Activated CD4-positive, CD25-positive, alpha-beta regulatory T cell treated with anti-CD3 and anti-CD28 coated beads, Interleukin-2, amount 50 U/mL, for 16 hours (primary cell): Measurements from ENCODE around the gene PLA2G5.

Source experiments
- DNase-seq: peaks from one replicate; pipeline ENCODE4 v3.0.0-alpha.2; 2020; ENCODE audit warnings: low read depth, low spot score

Gene PLA2G5

GRCh38 chr1:20068722-20069121 lies 1.3 kb upstream of the PLA2G5 start:
- no peak for DNase-seq

- DNase-seq: no peak
These were observed 363 bp downstream of the PLA2G5 start for GRCh38 chr1:20070357-20070756.

DNA sequence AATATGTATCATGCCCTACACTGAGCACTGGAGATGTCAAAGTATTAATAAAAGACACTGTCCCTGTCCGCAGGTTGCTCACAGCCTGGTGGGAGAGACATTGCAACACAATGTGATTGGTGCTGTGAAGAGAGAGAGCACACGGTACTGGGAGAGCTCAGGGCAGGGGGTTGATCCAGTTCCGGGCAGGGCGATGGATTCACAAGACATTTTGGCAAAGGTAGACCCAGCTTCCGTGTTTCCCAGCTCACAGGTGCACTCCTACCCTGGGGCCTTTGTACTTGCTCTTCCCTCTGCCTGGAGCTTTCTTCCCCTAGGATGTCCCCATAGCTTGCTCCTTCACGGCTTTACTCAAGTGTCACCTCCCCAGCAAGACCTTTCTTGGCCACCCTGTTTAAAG lies 1.4 kb downstream of the PLA2G5 start:
- no peak for DNase-seq

GRCh38 chr1:20072771-20073170 lies 2.8 kb downstream of the PLA2G5 start:
- DNase-seq: no peak

GRCh38 chr1:20073256-20073655 lies 3.3 kb downstream of the PLA2G5 start:
- DNase-seq: no peak

- DNase-seq: no peak
These were observed 4.2 kb downstream of the PLA2G5 start for GRCh38 chr1:20074055-20074724.

DNA sequence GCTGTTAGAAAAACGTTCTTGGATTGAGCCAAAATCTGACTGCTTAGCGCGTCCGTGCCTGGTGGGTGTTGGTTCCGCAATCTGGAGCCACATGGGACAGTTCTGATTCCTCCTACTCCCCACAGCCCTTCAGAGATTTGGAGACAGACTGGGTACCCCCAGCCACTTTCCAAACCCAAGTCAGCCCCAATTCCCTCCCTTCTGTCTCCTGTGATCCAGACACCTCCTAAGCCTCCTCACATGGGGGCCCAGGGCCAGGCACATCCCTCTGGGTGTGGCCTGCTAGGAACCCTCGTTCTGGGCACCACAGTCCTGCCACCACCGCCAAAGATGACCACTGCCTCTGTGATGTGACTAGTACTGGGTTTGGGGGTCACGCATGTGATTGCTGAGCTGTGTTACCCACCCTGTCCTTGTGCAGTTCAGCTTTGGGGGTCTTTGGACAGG lies 4.8 kb downstream of the PLA2G5 start:
- no peak for DNase-seq

- no peak for DNase-seq
These were observed 5.4 kb downstream of the PLA2G5 start for GRCh38 chr1:20075345-20075744.

DNA sequence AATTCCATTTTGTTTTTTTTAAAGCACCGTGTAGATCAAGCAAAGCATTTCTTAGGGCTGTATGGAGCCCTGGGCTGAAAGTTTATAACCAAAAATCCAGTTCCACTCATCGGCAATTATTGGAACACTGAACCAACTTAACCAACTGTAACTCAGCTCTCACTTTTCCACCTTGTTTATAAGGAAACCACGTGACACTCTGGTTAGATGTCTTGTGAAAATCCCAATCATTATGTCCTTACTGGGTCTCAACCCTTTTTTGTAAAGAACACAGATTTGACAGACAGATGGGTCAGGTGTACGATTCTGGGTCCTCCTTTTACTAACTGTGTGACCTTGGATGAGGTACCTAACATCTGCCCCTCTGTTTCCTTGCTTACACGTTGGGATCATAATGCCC lies 6.2 kb downstream of the PLA2G5 start:
- no peak for DNase-seq

DNA sequence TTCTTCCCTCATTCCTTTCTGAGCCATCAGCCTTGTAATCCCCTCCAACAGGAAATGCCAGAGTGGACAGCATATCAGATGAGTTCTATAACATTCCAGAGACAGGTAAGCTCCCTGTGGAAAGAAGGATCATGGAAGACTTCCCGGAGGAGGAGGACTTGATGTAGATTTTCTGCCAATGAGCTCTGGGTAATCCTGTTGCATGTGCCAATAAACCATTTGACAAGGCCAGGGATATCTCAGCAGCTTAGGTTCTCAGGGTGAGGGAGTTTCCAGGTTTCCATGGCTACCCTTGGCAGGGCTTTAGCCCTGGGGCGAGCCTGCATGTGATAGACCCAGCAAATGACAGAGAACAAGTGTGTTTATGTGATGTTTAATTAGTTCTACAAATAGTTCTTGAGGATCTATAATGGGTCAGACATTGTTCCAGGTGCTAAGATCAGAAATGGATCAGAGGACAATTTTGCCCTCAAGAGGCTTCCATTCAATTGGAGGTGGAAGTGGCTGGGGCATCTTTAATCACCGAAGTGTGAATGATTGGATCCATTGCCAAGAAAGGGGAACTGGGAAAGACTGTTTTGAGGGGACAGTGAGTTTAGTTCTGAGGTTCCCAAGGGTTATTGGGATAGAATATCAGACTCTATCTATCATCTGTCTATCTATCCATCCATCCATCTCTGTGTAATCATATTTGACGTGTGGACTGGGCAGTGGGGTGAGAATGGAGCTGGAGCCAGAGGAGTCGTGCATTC lies 6.9 kb downstream of the PLA2G5 start:
- no peak for DNase-seq

DNA sequence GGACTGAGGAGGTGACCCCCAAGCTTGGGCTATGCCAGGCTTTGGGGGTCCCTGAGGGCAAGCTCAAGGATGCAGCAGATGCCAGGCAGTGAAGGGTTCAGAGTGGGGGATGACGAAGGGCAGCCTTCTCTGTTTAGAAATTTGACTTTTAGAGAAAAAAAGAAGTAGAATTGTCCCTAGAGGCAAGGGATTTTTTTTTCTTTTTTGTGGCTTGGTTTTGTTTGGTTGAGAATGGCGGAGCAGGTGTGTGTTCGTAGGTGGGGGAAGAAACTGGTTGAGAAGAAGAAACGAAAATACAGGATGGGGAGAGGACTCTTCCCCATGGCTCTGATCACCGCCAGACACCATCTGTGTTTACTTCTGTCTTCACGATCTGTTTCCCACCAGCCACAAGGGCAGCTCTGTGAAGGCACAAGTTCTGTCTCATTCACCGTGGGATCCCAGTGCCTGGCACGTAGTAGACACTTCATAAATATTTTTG lies 8.2 kb downstream of the PLA2G5 start:
- DNase-seq: no peak

DNA sequence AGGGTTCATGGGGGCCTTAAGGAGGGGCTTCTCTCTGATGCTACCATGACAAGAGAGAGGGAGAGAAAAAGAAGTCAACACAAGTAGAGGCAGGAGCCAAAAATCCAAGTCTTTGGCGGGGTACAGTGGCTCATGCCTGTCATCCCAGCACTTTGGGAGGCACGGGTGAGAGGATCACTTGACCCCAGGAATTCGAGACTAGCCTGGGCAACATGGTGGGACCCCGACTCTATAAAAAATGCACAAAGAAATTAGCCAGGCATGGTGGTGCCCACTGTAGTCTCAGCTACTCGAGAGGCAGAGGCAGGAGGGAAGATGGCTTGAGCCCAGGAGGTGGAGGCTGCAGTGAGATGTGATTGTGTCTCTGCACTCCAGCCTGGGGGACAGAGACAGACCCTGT lies 8.7 kb downstream of the PLA2G5 start:
- DNase-seq: no peak

DNA sequence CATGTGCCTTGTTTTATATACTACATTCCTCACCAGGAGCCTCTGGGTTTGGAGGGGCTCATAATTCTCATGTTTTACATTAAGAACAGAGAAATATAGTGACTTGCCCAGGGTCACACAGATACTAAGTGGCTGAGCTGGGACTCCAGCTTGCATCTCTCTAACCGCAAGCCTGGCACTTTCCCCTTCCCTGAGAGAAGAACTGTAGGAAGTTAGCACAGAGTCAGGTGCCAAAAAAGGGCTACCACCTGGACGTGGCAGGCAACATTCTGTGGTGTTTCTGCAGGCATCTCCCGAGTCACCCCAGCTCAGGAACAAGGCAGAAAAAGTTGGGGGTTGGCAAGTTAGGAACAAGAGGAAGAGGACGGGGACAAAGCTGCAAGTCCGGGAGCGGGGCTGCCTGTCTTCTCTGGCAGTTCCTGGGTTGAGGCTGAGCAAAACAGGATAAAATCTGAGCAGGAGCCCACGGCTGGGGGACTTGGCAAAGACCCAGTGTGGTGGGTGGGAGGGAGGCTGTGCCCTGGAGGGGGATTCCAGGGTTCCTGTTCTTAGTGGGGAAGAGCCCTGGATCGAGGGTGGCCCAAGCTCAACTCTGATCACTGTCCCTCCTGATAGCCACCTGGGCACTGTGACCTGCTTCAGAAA lies 9.8 kb downstream of the PLA2G5 start:
- no peak for DNase-seq

DNA sequence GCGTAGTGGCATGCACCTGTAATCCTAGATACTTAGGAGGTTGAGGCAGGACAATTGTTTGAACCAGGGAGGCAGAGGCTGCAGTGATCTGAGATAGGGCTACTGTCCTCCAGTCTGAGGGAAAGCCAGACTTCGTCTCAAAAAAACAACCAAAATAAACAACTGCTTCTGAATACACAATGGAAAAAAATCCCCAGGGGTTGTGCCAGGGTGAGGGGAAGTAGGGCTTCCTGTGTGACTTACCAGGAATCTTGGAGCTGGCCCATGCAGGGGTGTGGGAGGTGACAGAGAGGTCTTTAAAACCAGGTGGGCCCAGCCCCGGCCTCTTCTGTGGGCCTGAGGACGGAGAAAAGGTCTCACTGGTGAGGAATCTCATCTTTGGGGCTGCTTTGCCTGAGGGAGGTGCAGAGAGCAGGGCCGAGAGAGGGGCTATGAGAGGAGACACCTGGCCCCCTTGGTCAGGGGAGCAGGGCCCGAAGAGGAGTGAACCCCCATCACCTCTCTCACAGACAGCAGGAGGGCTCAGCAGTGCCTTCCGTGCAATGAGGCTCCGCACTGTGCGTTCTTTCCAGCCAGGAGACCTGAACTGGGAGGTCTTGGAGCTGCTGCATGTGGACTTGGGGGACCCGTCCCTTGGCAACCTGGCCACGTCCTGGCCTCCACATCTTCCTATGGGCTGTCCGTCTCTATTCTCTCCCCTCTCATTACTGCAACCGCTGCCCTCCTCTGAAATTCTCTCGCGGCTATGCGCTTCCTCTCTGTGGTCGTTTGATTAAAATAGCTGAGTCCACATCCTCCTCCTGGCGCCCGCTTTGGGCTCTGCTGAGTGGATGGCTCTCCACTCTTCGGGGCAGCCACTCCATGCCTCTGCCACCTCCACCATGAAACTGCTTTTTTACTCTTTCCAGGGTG lies 10.7 kb downstream of the PLA2G5 start:
- no peak for DNase-seq

- DNase-seq: no peak
These were observed 11.4 kb downstream of the PLA2G5 start for GRCh38 chr1:20081353-20081810.

GRCh38 chr1:20082772-20083171 lies 12.8 kb downstream of the PLA2G5 start:
- no peak for DNase-seq

DNA sequence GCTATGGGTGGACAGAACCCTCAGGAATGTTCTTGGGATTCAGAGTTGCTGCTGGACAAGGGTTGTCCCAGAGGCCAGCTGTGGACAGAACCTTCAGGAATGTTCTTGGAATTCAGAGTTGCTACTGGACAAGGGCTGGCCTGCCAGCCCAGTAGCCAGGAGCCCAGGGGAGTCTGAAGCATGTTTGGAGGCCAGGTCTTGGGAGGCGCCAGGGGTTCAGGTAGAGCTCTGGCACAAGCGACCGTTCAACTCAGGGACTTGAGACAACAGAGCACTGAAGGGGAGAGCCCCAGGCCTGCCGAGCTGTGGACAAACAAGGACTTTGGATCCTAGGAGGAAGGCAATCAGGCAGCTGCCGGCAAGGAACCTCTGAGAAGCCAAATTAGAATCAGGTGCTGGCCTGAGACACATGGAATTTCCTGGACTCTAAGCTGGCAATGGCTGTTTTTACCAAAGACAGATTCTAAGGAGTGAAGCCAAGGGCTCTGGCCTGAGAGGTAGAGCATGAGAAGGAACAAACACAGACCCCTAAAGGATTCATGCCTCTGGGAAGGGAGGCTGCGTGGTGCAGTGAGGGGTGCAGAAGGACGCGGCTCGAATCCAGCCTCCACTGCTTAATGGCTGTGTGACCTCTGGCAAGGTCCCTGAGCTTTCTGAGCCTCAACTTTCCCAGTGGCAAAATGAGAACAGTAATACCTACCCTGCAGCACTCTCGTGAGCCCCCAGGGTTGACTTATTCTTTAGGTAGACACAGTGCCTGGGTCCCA lies 13.4 kb downstream of the PLA2G5 start:
- DNase-seq: no peak

DNA sequence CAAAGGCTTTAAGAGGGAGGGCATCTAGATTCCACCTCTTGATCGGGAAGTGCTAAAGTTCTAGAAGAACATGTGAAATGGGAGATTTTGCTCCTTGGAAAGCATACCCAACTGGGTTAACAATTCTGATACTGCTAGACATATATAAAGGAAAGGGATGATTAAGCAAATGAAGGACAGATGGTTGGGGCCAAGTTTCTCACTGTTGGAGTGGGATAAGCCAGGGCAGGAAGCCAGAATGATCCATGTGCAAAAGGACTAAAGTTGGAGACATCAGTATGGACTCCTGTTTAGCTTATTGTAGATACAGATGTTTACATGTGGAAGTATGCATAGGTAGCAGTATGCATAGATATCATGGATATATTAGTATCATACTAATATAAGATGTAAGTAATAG lies 16.8 kb downstream of the PLA2G5 start:
- no peak for DNase-seq

DNA sequence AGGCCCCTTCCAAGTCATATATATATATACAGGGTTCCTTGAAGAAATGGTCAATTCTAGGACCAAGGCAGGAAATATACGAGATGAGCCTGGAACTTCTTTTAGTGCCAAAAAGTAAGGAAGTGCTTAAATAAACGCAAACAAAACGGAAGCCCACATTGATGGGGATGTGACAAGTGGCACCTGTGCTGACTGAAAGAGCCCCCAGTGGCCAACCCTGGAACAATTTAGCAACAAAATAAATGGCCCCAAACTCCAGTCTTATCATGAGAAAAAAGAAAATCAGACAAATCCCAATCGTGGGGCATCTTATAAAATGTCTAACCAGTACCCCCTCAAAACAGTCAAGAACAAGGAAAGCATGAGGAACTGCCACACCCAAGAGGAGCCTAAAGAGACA lies 17.7 kb downstream of the PLA2G5 start:
- no peak for DNase-seq

DNA sequence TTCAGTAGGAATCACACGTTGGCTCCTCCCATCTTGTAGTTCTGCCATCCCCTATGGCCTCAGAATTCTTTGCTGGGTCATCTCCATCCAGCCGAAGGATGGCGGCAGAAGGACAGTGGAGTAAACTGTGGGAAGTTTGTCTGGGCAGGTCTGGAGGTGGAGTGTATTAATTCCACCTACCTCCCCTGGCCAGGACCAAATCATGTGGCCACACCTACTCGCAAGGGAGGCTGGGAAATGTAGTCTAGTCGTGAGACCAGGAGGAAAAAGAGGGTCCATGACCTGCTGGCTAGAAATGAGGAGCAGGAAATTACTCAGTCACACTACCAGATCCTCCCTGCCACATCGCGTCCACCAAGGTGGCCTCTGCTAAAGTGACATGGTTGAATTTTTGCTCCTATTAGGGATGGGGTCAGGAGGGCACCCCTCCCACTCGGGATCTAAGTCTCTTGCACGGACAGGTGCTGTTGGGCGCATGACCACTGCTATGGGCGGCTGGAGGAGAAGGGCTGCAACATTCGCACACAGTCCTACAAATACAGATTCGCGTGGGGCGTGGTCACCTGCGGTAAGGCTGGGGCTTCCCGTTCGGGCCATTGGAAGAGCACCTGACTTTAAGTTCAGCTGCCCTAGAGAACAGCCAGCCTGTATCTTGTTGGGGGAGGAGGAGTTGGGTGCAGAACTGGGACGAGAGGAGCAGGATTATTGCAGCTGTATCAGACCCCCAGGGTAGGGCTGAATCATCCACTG lies 19.5 kb downstream of the PLA2G5 start:
- DNase-seq: no peak
